Left ventricle myocardium inferior (tissue), 1 donor: ENCODE data around the gene SETD5. TPM values are rescaled to one million over a fixed set of nuclear protein-coding genes. Genes with fewer than 3 reads are reported as not detected.

ENCODE experiments used
- DNase-seq: peaks from one replicate; pipeline ENCODE4 v3.0.0-alpha.2; 2020
- H3K27ac ChIP-seq: fragments of 200-600 bp; replicated peaks from 2 replicates; pipeline ENCODE4 v1.8.0; 2021
- H3K27me3 ChIP-seq: fragments of 200-600 bp; 2 replicates; pipeline ENCODE4 v1.8.0; 2021; ENCODE audit warnings: low read depth
- H3K36me3 ChIP-seq: fragments of 200-600 bp; 2 replicates; pipeline ENCODE4 v1.8.0; 2021
- H3K4me1 ChIP-seq: fragments of 200-600 bp; 2 replicates; pipeline ENCODE4 v1.8.0; 2021
- H3K4me3 ChIP-seq: fragments of 200-600 bp; 2 replicates; pipeline ENCODE4 v1.8.0; 2021; ENCODE audit warnings: mild to moderate bottlenecking, moderate library complexity
- H3K9me3 ChIP-seq: fragments of 200-600 bp; replicated peaks from 2 replicates; pipeline ENCODE4 v1.8.0; 2021
- intact Hi-C: fragments of 100-400 bp; cut with micrococcal nuclease; formaldehyde crosslinking; loops from one replicate; pipeline ENCODE4 v1.11.0; 2022
- total RNA-seq: library from RNA; stranded (reverse); fragmentation: NEBNext Ultra II Directional; extraction: Animal tissue kit (Norgen Biotek cat#: 25700); gene quantifications from one replicate; pipeline ENCODE4 v1.2.1, GENCODE V29; 2021
- TF ChIP-seq, protein P1 (sequence below): fragments of 200-600 bp; IDR thresholded peaks from 2 replicates; pipeline ENCODE4 v1.8.0; 2021; ENCODE audit warnings: antibody characterized with exemption, mild to moderate bottlenecking, borderline replicate concordance
- donor health status: DM: no; HTN: yes; CAD: no; lungs with severe emphysema.

The SETD5 gene
- total RNA-seq, 1 donor from 2014 or later, result 49.9 TPM

GRCh38 chr3:9508781-9509180, 111.4 kb downstream of the SETD5 start:
- Histone ChIP-seq H3K4me1 (no peaks in the 10 kb centered on the region), H3K36me3 (no peaks in the 10 kb centered on the region), H3K27ac (no peak overlapping the region), H3K4me3 (no peak overlapping the region), H3K9me3 (no peaks in the 10 kb centered on the region), H3K27me3 (peaks cover 53% of the 10 kb centered on the region)
- TF ChIP-seq, protein P1, sequence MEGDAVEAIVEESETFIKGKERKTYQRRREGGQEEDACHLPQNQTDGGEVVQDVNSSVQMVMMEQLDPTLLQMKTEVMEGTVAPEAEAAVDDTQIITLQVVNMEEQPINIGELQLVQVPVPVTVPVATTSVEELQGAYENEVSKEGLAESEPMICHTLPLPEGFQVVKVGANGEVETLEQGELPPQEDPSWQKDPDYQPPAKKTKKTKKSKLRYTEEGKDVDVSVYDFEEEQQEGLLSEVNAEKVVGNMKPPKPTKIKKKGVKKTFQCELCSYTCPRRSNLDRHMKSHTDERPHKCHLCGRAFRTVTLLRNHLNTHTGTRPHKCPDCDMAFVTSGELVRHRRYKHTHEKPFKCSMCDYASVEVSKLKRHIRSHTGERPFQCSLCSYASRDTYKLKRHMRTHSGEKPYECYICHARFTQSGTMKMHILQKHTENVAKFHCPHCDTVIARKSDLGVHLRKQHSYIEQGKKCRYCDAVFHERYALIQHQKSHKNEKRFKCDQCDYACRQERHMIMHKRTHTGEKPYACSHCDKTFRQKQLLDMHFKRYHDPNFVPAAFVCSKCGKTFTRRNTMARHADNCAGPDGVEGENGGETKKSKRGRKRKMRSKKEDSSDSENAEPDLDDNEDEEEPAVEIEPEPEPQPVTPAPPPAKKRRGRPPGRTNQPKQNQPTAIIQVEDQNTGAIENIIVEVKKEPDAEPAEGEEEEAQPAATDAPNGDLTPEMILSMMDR, result no peak
- intact Hi-C loops, result no loop called here
- DNase-seq, result no peak

- no peaks in the 10 kb centered on the region for H3K9me3 ChIP-seq
- intact Hi-C loops, result no loop called here
Observed at GRCh38 chr3:9512456-9513045, 115.1 kb downstream of the SETD5 start.

DNA sequence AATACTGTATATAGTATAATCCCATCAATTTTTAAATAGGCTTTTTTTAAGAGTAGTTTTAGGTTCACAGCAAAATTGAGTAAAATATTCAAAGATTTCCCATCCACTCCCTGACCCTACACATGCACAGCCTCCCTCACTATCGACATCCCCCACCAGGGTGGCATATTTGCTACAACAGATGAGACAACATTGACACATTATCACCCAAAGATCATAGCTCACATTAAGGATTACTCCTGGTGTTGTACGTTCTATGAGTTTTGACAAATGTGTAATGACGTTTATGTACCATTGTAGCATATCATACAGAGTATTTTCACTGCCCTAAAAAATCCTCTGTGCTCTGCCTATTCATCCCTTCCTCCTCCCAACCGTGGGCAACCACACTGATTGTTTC, 116.9 kb downstream of the SETD5 start:
- intact Hi-C loops, result no loop called here
- no peaks in the 10 kb centered on the region for H3K36me3 ChIP-seq
- TF ChIP-seq, protein P1, result no peak
- H3K4me3 ChIP-seq, result no peak overlapping the region
- no peak overlapping the region for H3K27ac ChIP-seq
- no peak for DNase-seq
- no peaks in the 10 kb centered on the region for H3K4me1 ChIP-seq
- H3K9me3 ChIP-seq, result peaks cover 11% of the 10 kb centered on the region
- peaks cover 27% of the 10 kb centered on the region for H3K27me3 ChIP-seq

More at GRCh38 chr3:9512456-9513045, 115.1 kb downstream of the SETD5 start:
- Histone ChIP-seq H3K27ac (no peak overlapping the region), H3K36me3 (no peaks in the 10 kb centered on the region), H3K4me1 (no peaks in the 10 kb centered on the region), H3K4me3 (no peak overlapping the region), H3K27me3 (peaks cover 45% of the 10 kb centered on the region)
- TF ChIP-seq, protein P1, result no peak
- no peak for DNase-seq

- H3K36me3 ChIP-seq, result no peaks in the 10 kb centered on the region
- H3K9me3 ChIP-seq, result peaks cover 11% of the 10 kb centered on the region
- no peak overlapping the region for H3K4me3 ChIP-seq
- H3K27ac ChIP-seq, result no peak overlapping the region
- H3K4me1 ChIP-seq, result no peaks in the 10 kb centered on the region
- H3K27me3 ChIP-seq, result peaks cover 21% of the 10 kb centered on the region
- intact Hi-C loops, result no loop called here
- TF ChIP-seq, protein P1, result no peak
- DNase-seq, result no peak
Observed at GRCh38 chr3:9514956-9515355, 117.5 kb downstream of the SETD5 start.

GRCh38 chr3:9525078-9525477, 127.7 kb downstream of the SETD5 start:
- no peak overlapping the region for H3K27ac ChIP-seq
- H3K36me3 ChIP-seq, result no peaks in the 10 kb centered on the region
- no peaks in the 10 kb centered on the region for H3K4me1 ChIP-seq
- H3K4me3 ChIP-seq, result no peak overlapping the region
- TF ChIP-seq, protein P1, result no peak
- DNase-seq, result no peak
- peaks cover 9% of the 10 kb centered on the region for H3K9me3 ChIP-seq
- intact Hi-C loops, result no loop called here
- H3K27me3 ChIP-seq, result peaks cover 3% of the 10 kb centered on the region

Other genes with a start within 250 kb of the SETD5 start
- gene SRGAP3, start 148.0 kb upstream of the SETD5 start, total RNA-seq, result 10.3 TPM
- 57.4 TPM for gene THUMPD3, start 34.6 kb upstream of the SETD5 start, total RNA-seq
- gene LHFPL4, start 156.2 kb downstream of the SETD5 start, total RNA-seq, result not detected